Kidney epithelial cell (primary cell): ENCODE data around the gene CDK12. TPM values are rescaled to one million over a fixed set of nuclear protein-coding genes. Genes with fewer than 3 reads are reported as not detected.

Source experiments
- DNase-seq: peaks from one replicate; pipeline ENCODE4 v3.0.0-alpha.2; 2010; ENCODE audit warnings: low read depth
- H3K27me3 ChIP-seq: 2 replicates; pipeline ENCODE4 v1.6.0; 2011; ENCODE audit warnings: low read length; ENCODE audit not compliant: control insufficient read depth, insufficient read depth
- H3K36me3 ChIP-seq: 2 replicates; pipeline ENCODE4 v1.5.1; 2011; ENCODE audit warnings: low read length; ENCODE audit not compliant: control insufficient read depth, insufficient read depth
- H3K4me3 ChIP-seq: 2 replicates; pipeline ENCODE4 v1.5.1; 2011; ENCODE audit warnings: low read depth, mild to moderate bottlenecking, control low read depth, low read length
- total RNA-seq: library from RNA; depleted of rRNA; stranded (reverse); fragments of >200 nt; gene quantifications from 2 replicates; pipeline ENCODE4 v1.2.3, GENCODE V29; 2015
- TF ChIP-seq, protein P1 (sequence below): IDR thresholded peaks from 2 replicates; pipeline ENCODE4 v1.5.1; 2011; ENCODE audit warnings: mild to moderate bottlenecking, moderate library complexity, low read length, control low read depth, inconsistent platforms; ENCODE audit not compliant: insufficient read depth, poor library complexity, severe bottlenecking

CDK12 gene
- total RNA-seq, 1 donor from 2014 or later: 34.2 TPM

DNA sequence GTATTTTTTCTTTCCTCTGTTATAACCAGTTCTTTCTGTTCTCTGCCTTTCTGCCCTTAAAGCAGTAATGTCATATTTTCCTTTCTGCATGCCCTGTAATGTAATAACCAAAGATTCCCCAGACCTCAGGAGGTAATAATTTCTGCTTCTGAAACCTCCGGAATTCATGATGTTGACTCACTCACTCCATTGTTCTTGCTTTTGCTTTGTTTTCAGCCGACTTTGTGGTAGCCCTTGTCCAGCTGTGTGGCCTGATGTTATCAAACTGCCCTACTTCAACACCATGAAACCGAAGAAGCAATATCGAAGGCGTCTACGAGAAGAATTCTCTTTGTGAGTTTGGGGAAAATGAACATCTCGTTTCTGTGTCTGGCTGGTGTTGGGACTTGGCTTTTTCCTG, 55.9 kb downstream of the CDK12 start:
- Histone ChIP-seq H3K4me3 (no peak overlapping the region), H3K36me3 (no peaks in the 10 kb centered on the region), H3K27me3 (no peaks in the 10 kb centered on the region)
- TF ChIP-seq, protein P1, sequence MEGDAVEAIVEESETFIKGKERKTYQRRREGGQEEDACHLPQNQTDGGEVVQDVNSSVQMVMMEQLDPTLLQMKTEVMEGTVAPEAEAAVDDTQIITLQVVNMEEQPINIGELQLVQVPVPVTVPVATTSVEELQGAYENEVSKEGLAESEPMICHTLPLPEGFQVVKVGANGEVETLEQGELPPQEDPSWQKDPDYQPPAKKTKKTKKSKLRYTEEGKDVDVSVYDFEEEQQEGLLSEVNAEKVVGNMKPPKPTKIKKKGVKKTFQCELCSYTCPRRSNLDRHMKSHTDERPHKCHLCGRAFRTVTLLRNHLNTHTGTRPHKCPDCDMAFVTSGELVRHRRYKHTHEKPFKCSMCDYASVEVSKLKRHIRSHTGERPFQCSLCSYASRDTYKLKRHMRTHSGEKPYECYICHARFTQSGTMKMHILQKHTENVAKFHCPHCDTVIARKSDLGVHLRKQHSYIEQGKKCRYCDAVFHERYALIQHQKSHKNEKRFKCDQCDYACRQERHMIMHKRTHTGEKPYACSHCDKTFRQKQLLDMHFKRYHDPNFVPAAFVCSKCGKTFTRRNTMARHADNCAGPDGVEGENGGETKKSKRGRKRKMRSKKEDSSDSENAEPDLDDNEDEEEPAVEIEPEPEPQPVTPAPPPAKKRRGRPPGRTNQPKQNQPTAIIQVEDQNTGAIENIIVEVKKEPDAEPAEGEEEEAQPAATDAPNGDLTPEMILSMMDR: no peak
- peak; percentile 43 for DNase-seq

DNA sequence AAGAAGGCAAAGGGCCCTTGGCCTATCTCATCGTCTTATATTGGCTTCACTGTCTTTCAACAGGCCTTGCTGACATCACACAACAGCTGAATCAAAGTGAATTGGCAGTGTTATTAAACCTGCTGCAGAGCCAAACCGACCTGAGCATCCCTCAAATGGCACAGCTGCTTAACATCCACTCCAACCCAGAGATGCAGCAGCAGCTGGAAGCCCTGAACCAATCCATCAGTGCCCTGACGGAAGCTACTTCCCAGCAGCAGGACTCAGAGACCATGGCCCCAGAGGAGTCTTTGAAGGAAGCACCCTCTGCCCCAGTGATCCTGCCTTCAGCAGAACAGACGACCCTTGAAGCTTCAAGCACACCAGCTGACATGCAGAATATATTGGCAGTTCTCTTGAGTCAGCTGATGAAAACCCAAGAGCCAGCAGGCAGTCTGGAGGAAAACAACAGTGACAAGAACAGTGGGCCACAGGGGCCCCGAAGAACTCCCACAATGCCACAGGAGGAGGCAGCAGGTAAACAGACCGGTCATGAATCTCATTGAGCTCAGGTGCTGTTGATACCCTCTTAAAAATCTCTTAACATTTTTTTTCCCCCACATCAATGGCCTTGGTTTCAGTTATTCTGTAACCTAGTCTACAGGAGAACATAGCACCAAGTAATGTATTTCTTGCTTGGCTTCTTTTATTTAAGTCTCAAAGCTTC, 64.7 kb downstream of the CDK12 start:
- no peak overlapping the region for H3K4me3 ChIP-seq
- H3K27me3 ChIP-seq: no peaks in the 10 kb centered on the region
- DNase-seq: no peak
- H3K36me3 ChIP-seq: peaks cover 7% of the 10 kb centered on the region
- TF ChIP-seq, protein P1: no peak

DNA sequence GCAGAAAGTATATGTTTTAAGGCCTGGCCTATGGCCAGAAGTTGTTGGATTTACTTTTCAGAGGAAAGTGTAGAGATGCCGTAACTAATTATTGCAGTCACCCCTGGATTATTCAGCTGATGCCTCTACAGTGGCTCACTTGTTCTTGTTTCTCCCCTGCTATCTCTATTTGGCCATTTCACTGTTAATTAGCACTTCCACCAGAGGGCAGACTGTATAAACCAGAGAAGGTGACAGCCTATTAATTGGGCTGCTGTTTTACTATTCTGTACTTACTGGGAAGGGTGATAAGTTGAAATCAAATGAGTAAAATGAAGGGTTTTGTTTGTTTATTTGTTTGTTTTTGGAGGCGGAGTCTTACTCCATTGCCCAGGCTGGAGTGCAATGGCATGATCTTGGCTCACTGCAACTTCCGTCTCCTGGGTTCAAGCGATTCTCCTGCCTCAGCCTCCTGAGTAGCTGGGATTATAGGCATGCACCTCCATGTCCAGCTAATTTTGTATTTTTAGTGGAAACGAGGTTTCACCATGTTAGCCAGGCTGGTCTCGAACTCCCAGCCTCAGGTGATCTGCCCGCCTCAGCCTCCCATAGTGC, 66.0 kb downstream of the CDK12 start:
- Histone ChIP-seq H3K36me3 (peaks cover 7% of the 10 kb centered on the region), H3K4me3 (no peak overlapping the region), H3K27me3 (no peaks in the 10 kb centered on the region)
- TF ChIP-seq, protein P1: peak; percentile 53
- no peak for DNase-seq

DNA sequence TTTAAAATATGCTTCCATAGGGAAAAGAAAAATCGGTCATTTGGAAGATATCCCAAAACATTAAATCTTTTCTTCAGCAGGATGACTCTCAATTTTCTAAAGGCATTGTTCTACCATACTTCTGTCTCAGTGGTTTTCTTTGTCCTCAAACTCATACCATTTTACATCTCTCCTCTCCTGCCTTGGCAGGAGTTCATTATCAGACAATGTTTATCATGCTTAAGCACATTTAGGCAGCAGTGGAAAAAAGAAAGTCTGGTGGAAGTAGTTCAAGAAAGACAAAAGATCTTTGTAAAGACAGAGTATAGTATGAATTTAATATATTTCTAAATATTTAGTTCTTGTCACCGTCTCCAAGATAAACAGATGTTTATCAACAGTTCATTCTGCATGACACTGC, 68.2 kb downstream of the CDK12 start:
- Histone ChIP-seq H3K4me3 (no peak overlapping the region), H3K36me3 (peaks cover 7% of the 10 kb centered on the region), H3K27me3 (no peaks in the 10 kb centered on the region)
- DNase-seq: no peak
- TF ChIP-seq, protein P1: no peak

DNA sequence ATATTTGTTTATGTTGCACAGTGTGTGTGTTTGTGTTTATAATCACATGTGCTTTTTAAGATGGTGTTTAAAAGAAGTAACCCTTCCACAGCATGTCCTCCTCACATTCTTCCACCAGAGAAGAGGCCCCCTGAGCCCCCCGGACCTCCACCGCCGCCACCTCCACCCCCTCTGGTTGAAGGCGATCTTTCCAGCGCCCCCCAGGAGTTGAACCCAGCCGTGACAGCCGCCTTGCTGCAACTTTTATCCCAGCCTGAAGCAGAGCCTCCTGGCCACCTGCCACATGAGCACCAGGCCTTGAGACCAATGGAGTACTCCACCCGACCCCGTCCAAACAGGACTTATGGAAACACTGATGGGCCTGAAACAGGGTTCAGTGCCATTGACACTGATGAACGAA, 69.2 kb downstream of the CDK12 start:
- Histone ChIP-seq H3K27me3 (no peaks in the 10 kb centered on the region), H3K36me3 (peaks cover 7% of the 10 kb centered on the region), H3K4me3 (no peak overlapping the region)
- no peak for DNase-seq
- TF ChIP-seq, protein P1: no peak
